Heart left ventricle (tissue), 13 donors: ENCODE data around the gene WDR48.

Experiments used
- CTCF ChIP-seq, 12 donors: fragments of 200-600 bp; sonication (generic) in 4 of 12; IDR thresholded peaks; one replicate each; pipeline versions ENCODE4 v1.5.0 to v1.8.0; 2018 to 2022; ENCODE audit warnings: antibody characterized with exemption in 12 of 12, mild to moderate bottlenecking in 5 of 12
- POLR2A ChIP-seq, 2 donors: fragments of 450-650 bp; IDR thresholded peaks; one replicate each; pipeline ENCODE4 v1.6.1; 2017; ENCODE audit warnings: antibody characterized with exemption in 2 of 2, mild to moderate bottlenecking in 2 of 2, moderate library complexity in 2 of 2
- donor health status: ischemic (EF 13 %, LVEDD 7.1; RV severe dilation, severe dysfunction).
- donor health status: DM: no; HTN: yes; CAD: no.
- donor health status: DM: no; HTN: no; CAD: no.
- donor health status: ischemic (EF 25% LVEDD 6.9; RV normal size, moderate dysfunction).
- donor health status: ischemic (EF 25% LVEDD 5.7; RV mildly dilated, moderate dysfunction).
- donor health status: ischemic (EF 35%, LVEDD 5.7; RV mildly dilated, moderate dysfunction).
- donor health status: nonischemic (EF 11% LVEDD 7.7; RV severe dilation, severe dysfunction).
- donor health status: DM: yes; HTN: yes; CAD: no.
- donor health status: PGD.
- donor health status: ischemic (EF 29% LVEDD 5.4; RV normal size, mild dysfunction).
- donor health status: nonischemic (EF 23%, LVEDD 6.1; RV moderate dilation, normal function).

- TF ChIP-seq CTCF (IDR thresholded peaks at IDR 0.05) = no peak
- no peak for TF ChIP-seq POLR2A (IDR thresholded peaks at IDR 0.05)
These were observed 24.1 kb downstream of the WDR48 start for GRCh38 chr3:39075910-39076309.
